ENCODE data around the gene BBOX1. TPM values are rescaled to one million over a fixed set of nuclear protein-coding genes. Genes with fewer than 3 reads are reported as not detected.
A peak's percentile ranks its signal among the peaks of the same experiment; 100 is the strongest.

BBOX1 gene
- total RNA-seq, 1 donor from 2014 or later, result 0.90 TPM

DNA sequence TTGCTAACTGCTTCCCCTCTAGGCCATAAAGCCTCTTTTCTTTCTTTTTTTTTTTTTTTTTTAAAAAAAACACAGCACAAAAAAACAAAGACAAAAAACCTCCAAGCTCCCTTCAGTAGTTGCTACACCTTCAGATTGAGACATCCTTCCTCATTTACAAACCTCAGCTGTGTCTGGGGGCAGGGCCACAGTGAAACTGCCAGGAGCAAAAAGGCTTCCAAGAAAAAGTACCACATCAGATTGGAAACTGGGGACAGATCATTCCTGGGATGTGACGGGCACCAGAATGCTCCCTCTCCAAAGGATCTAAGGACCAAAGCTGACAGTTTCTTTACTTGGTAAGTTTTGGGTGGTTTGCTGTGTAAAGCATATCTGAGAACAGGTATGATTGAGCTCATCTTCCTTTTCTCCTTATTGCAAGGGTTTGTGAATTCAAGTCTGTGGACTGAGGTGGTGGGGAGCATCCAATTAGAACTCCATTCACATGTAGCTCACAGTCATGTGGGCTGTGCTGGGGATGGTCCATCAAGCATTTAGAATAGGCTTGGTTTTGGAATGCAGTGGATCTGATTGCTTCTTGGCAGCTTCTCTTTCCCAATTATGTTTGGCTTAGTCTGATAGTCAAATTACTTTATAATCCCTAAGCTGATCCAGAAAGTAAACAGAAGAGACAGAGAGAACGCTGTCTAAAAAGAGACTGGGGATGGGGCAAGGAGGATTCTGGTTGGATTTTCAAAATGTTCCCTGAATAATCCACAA, 705 bp downstream of the BBOX1 start:
- Mint-ChIP-seq H3K4me1 (ENCODE audit: low read depth) (peaks cover 14% of the 10 kb centered on the region), H3K27ac (ENCODE audit: unreplicated experiment) (no peak overlapping the region), H3K36me3 (ENCODE audit: low read depth) (peaks cover 6% of the 10 kb centered on the region), H3K27me3 (ENCODE audit: low read depth) (no peaks in the 10 kb centered on the region), H3K9me3 (ENCODE audit: low read depth) (peaks cover 36% of the 10 kb centered on the region), H3K4me3 (ENCODE audit: unreplicated experiment) (no peak overlapping the region)
- no peak for DNase-seq (ENCODE audit: low spot score)
- TF ChIP-seq, protein P1, sequence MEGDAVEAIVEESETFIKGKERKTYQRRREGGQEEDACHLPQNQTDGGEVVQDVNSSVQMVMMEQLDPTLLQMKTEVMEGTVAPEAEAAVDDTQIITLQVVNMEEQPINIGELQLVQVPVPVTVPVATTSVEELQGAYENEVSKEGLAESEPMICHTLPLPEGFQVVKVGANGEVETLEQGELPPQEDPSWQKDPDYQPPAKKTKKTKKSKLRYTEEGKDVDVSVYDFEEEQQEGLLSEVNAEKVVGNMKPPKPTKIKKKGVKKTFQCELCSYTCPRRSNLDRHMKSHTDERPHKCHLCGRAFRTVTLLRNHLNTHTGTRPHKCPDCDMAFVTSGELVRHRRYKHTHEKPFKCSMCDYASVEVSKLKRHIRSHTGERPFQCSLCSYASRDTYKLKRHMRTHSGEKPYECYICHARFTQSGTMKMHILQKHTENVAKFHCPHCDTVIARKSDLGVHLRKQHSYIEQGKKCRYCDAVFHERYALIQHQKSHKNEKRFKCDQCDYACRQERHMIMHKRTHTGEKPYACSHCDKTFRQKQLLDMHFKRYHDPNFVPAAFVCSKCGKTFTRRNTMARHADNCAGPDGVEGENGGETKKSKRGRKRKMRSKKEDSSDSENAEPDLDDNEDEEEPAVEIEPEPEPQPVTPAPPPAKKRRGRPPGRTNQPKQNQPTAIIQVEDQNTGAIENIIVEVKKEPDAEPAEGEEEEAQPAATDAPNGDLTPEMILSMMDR (IDR thresholded peaks at IDR 0.05), result no peak

GRCh38 chr11:27046956-27047355, 6.3 kb downstream of the BBOX1 start:
- Mint-ChIP-seq H3K4me1 (ENCODE audit: low read depth) (no peaks in the 10 kb centered on the region), H3K27me3 (ENCODE audit: low read depth) (no peaks in the 10 kb centered on the region), H3K9me3 (ENCODE audit: low read depth) (peaks cover 37% of the 10 kb centered on the region), H3K4me3 (ENCODE audit: unreplicated experiment) (no peak overlapping the region), H3K27ac (ENCODE audit: unreplicated experiment) (no peak overlapping the region), H3K36me3 (ENCODE audit: low read depth) (peaks cover 12% of the 10 kb centered on the region)
- TF ChIP-seq, protein P1 (IDR thresholded peaks at IDR 0.05), result no peak
- no peak for DNase-seq (ENCODE audit: low spot score)

DNA sequence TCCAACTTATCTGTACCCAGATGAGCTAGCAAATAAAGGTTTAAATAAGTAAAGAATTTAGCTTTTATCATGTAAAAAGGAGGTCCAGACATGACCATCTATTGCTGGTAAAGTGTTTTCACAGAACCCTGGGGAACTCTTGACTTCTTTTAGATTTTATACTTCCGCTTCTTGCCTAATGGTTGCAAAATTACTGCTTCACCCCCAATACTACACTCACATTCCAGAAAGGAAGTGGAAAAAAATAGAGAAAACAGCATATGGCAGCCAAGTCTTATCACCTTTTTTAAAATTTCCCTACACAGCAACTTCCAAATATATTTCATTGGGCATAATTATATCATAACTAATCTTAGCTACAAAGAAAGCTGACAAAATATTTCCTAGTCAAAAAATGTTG, 12.1 kb downstream of the BBOX1 start:
- TF ChIP-seq, protein P1 (IDR thresholded peaks at IDR 0.05), result no peak
- no peaks in the 10 kb centered on the region for H3K27me3 Mint-ChIP-seq (ENCODE audit: low read depth)
- H3K4me1 Mint-ChIP-seq (ENCODE audit: low read depth), result peaks cover 34% of the 10 kb centered on the region
- H3K9me3 Mint-ChIP-seq (ENCODE audit: low read depth), result peaks cover 17% of the 10 kb centered on the region
- no peak overlapping the region for H3K27ac Mint-ChIP-seq (ENCODE audit: unreplicated experiment)
- H3K4me3 Mint-ChIP-seq (ENCODE audit: unreplicated experiment), result no peak overlapping the region
- H3K36me3 Mint-ChIP-seq (ENCODE audit: low read depth), result peaks cover 6% of the 10 kb centered on the region
- no peak for DNase-seq (ENCODE audit: low spot score)

DNA sequence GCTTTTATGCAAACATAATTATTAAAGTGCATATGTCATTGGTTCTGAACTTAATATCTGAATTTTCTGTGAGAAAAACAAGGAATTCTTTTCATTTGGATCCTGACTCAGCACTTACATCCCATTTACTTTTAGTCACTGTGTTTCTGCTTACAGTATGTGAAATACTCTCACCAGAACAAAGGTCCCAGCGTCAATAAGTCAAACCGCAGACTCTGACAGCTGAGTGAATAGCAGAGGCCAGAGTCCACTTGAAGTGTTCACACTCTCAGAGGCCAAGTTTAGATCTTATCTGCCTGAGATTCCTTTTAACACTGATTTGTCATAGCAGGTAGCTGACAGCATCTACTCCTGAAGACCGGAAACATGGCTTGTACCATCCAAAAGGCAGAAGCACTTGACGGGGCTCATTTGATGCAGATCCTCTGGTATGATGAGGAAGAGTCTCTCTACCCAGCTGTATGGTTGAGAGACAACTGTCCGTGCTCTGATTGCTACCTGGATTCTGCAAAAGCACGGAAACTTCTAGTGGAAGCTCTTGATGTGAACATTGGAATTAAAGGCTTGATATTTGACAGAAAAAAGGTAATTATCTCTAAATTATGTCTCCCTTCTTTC, 14.6 kb downstream of the BBOX1 start:
- Mint-ChIP-seq H3K27ac (ENCODE audit: unreplicated experiment) (peak overlapping the region; percentile 58), H3K4me1 (ENCODE audit: low read depth) (peaks cover 43% of the 10 kb centered on the region), H3K27me3 (ENCODE audit: low read depth) (no peaks in the 10 kb centered on the region), H3K36me3 (ENCODE audit: low read depth) (peaks cover 8% of the 10 kb centered on the region), H3K4me3 (ENCODE audit: unreplicated experiment) (no peak overlapping the region), H3K9me3 (ENCODE audit: low read depth) (peaks cover 19% of the 10 kb centered on the region)
- DNase-seq (ENCODE audit: low spot score), result no peak
- TF ChIP-seq, protein P1 (IDR thresholded peaks at IDR 0.05), result no peak

- Mint-ChIP-seq H3K36me3 (ENCODE audit: low read depth) (peaks cover 5% of the 10 kb centered on the region), H3K27me3 (ENCODE audit: low read depth) (no peaks in the 10 kb centered on the region), H3K27ac (ENCODE audit: unreplicated experiment) (no peak overlapping the region), H3K4me1 (ENCODE audit: low read depth) (peaks cover 61% of the 10 kb centered on the region), H3K9me3 (ENCODE audit: low read depth) (peaks cover 7% of the 10 kb centered on the region), H3K4me3 (ENCODE audit: unreplicated experiment) (no peak overlapping the region)
- no peak for DNase-seq (ENCODE audit: low spot score)
- TF ChIP-seq, protein P1 (IDR thresholded peaks at IDR 0.05), result no peak
Measured at GRCh38 chr11:27057091-27057780, 16.6 kb downstream of the BBOX1 start.

All from chondrocyte (in vitro differentiated cells).